ENCODE results near the gene GOLGA8B. TPM values are rescaled to one million over a fixed set of nuclear protein-coding genes. Genes with fewer than 3 reads are reported as not detected.

Gene GOLGA8B
- total RNA-seq, 1 experiment from 2014 or later = 51.0 TPM

DNA sequence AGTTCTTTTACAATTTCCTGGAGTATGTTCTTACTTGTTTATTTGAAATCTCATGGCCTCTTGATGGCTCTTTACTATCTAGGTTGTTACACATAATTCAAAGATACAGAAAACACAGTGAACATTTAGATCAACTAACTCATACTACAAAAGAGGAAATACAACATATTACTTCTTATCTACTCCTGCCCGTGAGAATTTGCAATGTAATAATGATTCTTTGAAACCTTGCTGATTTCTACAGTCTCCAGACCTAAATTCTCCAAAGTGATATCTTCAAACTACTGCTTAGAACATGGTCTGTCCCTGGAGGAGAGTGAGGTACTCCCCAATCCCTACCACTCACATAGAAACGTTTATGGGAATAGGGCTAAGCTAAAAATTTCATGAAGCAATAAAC, 29.9 kb upstream of the GOLGA8B start:
- intact Hi-C loops (cut with micrococcal nuclease) = no loop called here

DNA sequence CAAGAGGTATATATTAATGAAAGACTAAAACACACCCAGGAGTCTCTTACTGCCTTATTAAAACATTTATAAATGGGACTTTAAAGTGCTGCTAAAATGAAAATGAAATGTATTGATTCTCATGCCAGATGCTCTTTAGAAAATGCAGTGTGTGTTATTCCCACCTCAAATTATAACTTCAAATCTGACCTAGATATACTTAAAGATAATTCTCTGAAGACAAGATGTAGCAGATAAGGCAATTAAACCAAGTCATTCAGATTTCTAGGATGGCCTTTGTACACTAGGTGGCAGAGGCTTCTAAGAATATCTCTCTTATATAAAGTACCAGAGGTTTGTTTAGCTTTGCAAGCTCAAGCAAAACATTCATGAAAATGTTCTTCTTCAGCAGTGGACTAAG, 26.9 kb upstream of the GOLGA8B start:
- Histone ChIP-seq H3K27me3 (ENCODE audit: low read length) (peaks cover 62% of the 10 kb centered on the region), H3K36me3 (ENCODE audit: low read depth, low read length) (no peaks in the 10 kb centered on the region), H3K4me2 (ENCODE audit: low read length) (no peak overlapping the region), H3F3A (ENCODE audit: low read length, unreplicated experiment) (no peaks in the 10 kb centered on the region), H3K4me3 (ENCODE audit: low read length) (no peak overlapping the region), H4K20me1 (ENCODE audit: low read length) (no peaks in the 10 kb centered on the region), H3K9ac (ENCODE audit: low read length) (no peak overlapping the region), H3K9me2 (replicated peaks; ENCODE audit: low read length) (no peaks in the 10 kb centered on the region), H3K79me2 (ENCODE audit: low read length) (no peaks in the 10 kb centered on the region), H3K27ac (ENCODE audit: low read length) (no peak overlapping the region), H3K4me1 (ENCODE audit: insufficient read depth, low read length) (no peaks in the 10 kb centered on the region), H2AFZ (ENCODE audit: low read length) (no peak overlapping the region), H3K9me3 (ENCODE audit: low read length) (no peaks in the 10 kb centered on the region)
- ChIA-PET CTCF (interaction anchor here (0.7 to 0.8 kb wide), 2 partner anchors 11 to 98 kb away, joined by 5 to 13 read pairs; no protein-coding TSS in a partner anchor), POLR2A (ENCODE audit: unreplicated experiment) (no interaction called here)
- intact Hi-C loops (cut with micrococcal nuclease) = no loop called here
- peak; percentile 94 for ATAC-seq
- DNase-seq = peak; percentile 56
- no peak for TF ChIP-seq EZH2 (IDR thresholded peaks at IDR 0.05; ENCODE audit: low read length, unreplicated experiment)
- TF ChIP-seq, protein P1, sequence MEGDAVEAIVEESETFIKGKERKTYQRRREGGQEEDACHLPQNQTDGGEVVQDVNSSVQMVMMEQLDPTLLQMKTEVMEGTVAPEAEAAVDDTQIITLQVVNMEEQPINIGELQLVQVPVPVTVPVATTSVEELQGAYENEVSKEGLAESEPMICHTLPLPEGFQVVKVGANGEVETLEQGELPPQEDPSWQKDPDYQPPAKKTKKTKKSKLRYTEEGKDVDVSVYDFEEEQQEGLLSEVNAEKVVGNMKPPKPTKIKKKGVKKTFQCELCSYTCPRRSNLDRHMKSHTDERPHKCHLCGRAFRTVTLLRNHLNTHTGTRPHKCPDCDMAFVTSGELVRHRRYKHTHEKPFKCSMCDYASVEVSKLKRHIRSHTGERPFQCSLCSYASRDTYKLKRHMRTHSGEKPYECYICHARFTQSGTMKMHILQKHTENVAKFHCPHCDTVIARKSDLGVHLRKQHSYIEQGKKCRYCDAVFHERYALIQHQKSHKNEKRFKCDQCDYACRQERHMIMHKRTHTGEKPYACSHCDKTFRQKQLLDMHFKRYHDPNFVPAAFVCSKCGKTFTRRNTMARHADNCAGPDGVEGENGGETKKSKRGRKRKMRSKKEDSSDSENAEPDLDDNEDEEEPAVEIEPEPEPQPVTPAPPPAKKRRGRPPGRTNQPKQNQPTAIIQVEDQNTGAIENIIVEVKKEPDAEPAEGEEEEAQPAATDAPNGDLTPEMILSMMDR (conservative IDR thresholded peaks at IDR 0.05; ENCODE audit: low read depth, low read length) = peak; percentile 67
- TF ChIP-seq EZH2phosphoT487 (IDR thresholded peaks at IDR 0.05; ENCODE audit: borderline replicate concordance, low read length) = no peak
- BruUV-seq (replicated peaks) = no TSS peak

More for the DNA sequence above, 29.9 kb upstream of the GOLGA8B start:
- Histone ChIP-seq H3K27ac (ENCODE audit: low read length) (no peak overlapping the region), H3K9ac (ENCODE audit: low read length) (no peak overlapping the region), H4K20me1 (ENCODE audit: low read length) (no peaks in the 10 kb centered on the region), H3K36me3 (ENCODE audit: low read depth, low read length) (no peaks in the 10 kb centered on the region), H3K79me2 (ENCODE audit: low read length) (no peaks in the 10 kb centered on the region), H3K9me3 (ENCODE audit: low read length) (no peaks in the 10 kb centered on the region), H3F3A (ENCODE audit: low read length, unreplicated experiment) (no peaks in the 10 kb centered on the region), H3K9me2 (replicated peaks; ENCODE audit: low read length) (no peaks in the 10 kb centered on the region), H3K4me2 (ENCODE audit: low read length) (no peak overlapping the region), H3K4me1 (ENCODE audit: insufficient read depth, low read length) (no peaks in the 10 kb centered on the region), H3K27me3 (ENCODE audit: low read length) (peaks cover 54% of the 10 kb centered on the region), H2AFZ (ENCODE audit: low read length) (no peak overlapping the region), H3K4me3 (ENCODE audit: low read length) (no peak overlapping the region)
- no TSS peak for BruUV-seq (replicated peaks)
- TF ChIP-seq, protein P1 (conservative IDR thresholded peaks at IDR 0.05; ENCODE audit: low read depth, low read length) = no peak
- TF ChIP-seq EZH2phosphoT487 (IDR thresholded peaks at IDR 0.05; ENCODE audit: borderline replicate concordance, low read length) = no peak
- TF ChIP-seq EZH2 (IDR thresholded peaks at IDR 0.05; ENCODE audit: low read length, unreplicated experiment) = no peak
- ChIA-PET POLR2A (ENCODE audit: unreplicated experiment) (no interaction called here), CTCF (no interaction called here)
- DNase-seq = no peak
- no peak for ATAC-seq

DNA sequence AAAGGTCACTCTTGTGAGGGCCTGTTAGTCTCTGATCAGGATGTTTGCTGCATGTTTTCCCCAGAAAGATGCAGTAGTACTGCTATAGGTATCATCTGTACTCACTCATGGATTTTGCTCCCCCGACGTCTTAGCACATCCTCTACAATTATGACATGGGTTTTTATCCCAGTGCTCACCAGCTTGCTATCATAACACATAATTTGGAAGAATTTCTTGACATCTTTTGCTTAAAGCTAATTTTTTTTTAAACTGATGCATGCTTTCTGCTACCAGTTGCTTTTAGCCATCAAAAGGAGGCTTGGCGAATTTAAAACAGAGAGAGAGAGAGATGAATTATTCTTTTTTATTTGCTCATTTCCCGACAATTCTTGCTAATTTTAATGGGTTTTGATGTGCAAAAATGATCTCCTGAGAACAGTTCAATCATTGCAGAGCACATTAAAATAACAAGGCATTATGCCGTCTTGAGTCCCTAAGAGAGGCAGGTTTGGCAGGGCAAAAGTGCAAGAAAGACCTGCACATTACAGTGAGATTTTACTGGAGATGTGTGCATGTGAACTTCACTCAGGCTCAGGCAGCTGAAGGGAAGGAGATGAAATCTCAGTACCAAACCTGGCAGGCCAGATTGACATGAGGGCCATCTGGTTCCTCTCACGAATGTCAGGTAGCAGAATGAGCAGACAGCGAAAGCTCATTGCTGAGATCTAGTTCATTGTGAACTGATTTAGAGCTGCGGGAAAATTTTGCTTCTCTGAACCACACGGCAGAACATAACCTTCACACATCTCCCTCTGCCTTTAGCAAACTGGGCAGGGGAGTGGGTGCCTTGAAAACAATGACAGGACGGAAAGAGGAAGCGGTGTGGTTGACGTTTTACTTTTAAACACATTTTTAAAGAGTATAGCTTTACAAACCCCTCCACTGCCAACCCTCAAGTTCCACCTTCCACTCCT, 25.9 kb upstream of the GOLGA8B start:
- ChIA-PET POLR2A (ENCODE audit: unreplicated experiment) (no interaction called here), CTCF (no interaction called here)
- no peak overlapping the region for H3K4me2 ChIP-seq (ENCODE audit: low read length)
- no peak overlapping the region for H3K27ac ChIP-seq (ENCODE audit: low read length)
- no peaks in the 10 kb centered on the region for H3K36me3 ChIP-seq (ENCODE audit: low read depth, low read length)
- TF ChIP-seq, protein P1 (conservative IDR thresholded peaks at IDR 0.05; ENCODE audit: low read depth, low read length) = no peak
- TF ChIP-seq EZH2phosphoT487 (IDR thresholded peaks at IDR 0.05; ENCODE audit: borderline replicate concordance, low read length) (no peak), EZH2 (IDR thresholded peaks at IDR 0.05; ENCODE audit: low read length, unreplicated experiment) (no peak)
- H3K79me2 ChIP-seq (ENCODE audit: low read length) = no peaks in the 10 kb centered on the region
- no peak overlapping the region for H3K9ac ChIP-seq (ENCODE audit: low read length)
- H3F3A ChIP-seq (ENCODE audit: low read length, unreplicated experiment) = no peaks in the 10 kb centered on the region
- H3K9me3 ChIP-seq (ENCODE audit: low read length) = no peaks in the 10 kb centered on the region
- no TSS peak for BruUV-seq (replicated peaks)
- no peaks in the 10 kb centered on the region for H3K4me1 ChIP-seq (ENCODE audit: insufficient read depth, low read length)
- peaks cover 62% of the 10 kb centered on the region for H3K27me3 ChIP-seq (ENCODE audit: low read length)
- no peaks in the 10 kb centered on the region for H3K9me2 ChIP-seq (replicated peaks; ENCODE audit: low read length)
- H4K20me1 ChIP-seq (ENCODE audit: low read length) = no peaks in the 10 kb centered on the region
- ATAC-seq = no peak
- no peak for DNase-seq
- intact Hi-C loops (cut with micrococcal nuclease) = no loop called here
- H3K4me3 ChIP-seq (ENCODE audit: low read length) = no peak overlapping the region
- no peak overlapping the region for H2AFZ ChIP-seq (ENCODE audit: low read length)
